H1 (cell line): Measurements from ENCODE around the gene COX19. TPM values are rescaled to one million over a fixed set of nuclear protein-coding genes. Genes with fewer than 3 reads are reported as not detected.

Experiments used
- CTCF ChIA-PET: fragments of 300-600 bp; sonication (Branson Sonifier 250); formaldehyde crosslinking; loops from one replicate; lab custom pipeline; 2021; ENCODE audit not compliant: partially characterized antibody; lab: Charles Lee
- POLR2A ChIA-PET: fragments of 300-600 bp; sonication (Branson Sonifier 250); formaldehyde crosslinking; loops from one replicate; lab custom pipeline; 2021; ENCODE audit warnings: inconsistent platforms; ENCODE audit not compliant: partially characterized antibody; lab: Charles Lee
- DNase-seq, 2 experiments: peaks; one replicate each; pipeline versions ENCODE4 v3.0.0 to v3.0.0-alpha.2; 2010 to 2022; ENCODE audit warnings: low spot score in 2 of 2, low read depth in 1 of 2, mixed read lengths in 1 of 2
- FAIRE-seq: peaks from 2 replicates; lab custom pipeline; 2011; peaks lifted over from hg19 to GRCh38; lab: Jason Lieb, UNC
- H2AFZ ChIP-seq: 2 replicates; pipeline ENCODE4 v1.8.1; 2012; ENCODE audit warnings: low read length, inconsistent platforms
- H2AK5ac ChIP-seq: 2 replicates; pipeline ENCODE4 v1.6.1; 2013; ENCODE audit warnings: low read depth, low read length
- H2BK120ac ChIP-seq: replicated peaks from 2 replicates; pipeline ENCODE3; 2013; ENCODE audit warnings: low read depth, low read length, inconsistent platforms
- H2BK12ac ChIP-seq: 2 replicates; pipeline ENCODE4 v1.6.1; 2013; ENCODE audit warnings: low read depth, low read length
- H2BK15ac ChIP-seq: 2 replicates; pipeline ENCODE4 v1.6.1; 2013; ENCODE audit warnings: low read length
- H2BK20ac ChIP-seq: 2 replicates; pipeline ENCODE4 v1.6.1; 2013; ENCODE audit warnings: low read length
- H2BK5ac ChIP-seq: 2 replicates; pipeline ENCODE4 v1.6.1; 2013; ENCODE audit warnings: low read depth, low read length
- H3K14ac ChIP-seq: 2 replicates; pipeline ENCODE4 v1.6.1; 2013; ENCODE audit warnings: inconsistent platforms; ENCODE audit not compliant: insufficient read length
- H3K18ac ChIP-seq: 2 replicates; pipeline ENCODE4 v1.6.1; 2013; ENCODE audit warnings: low read length; ENCODE audit errors: extremely low read depth
- H3K23ac ChIP-seq: 2 replicates; pipeline ENCODE4 v1.6.1; 2013; ENCODE audit warnings: inconsistent platforms; ENCODE audit not compliant: insufficient read length
- H3K23me2 ChIP-seq: 2 replicates; pipeline ENCODE4 v1.6.1; 2013; ENCODE audit warnings: low read depth, low read length
- H3K27ac ChIP-seq: 2 replicates; pipeline ENCODE4 v1.6.1; 2011; ENCODE audit warnings: low read depth, low read length, inconsistent platforms
- H3K27me3 ChIP-seq, 4 experiments: replicated peaks in 1 of 4; 1 replicate in 1 of 4; 2 replicates in 3 of 4; pipeline versions ENCODE4 v1.6.1 to v1.8.1; 2011 to 2013; ENCODE audit warnings: low read length in 3 of 4, mild to moderate bottlenecking in 3 of 4, inconsistent platforms in 2 of 4, mixed read lengths in 2 of 4, moderate library complexity in 1 of 4; ENCODE audit not compliant: control insufficient read depth in 3 of 4, insufficient read depth in 3 of 4; ENCODE audit errors: extremely low read depth in 1 of 4
- H3K36me3 ChIP-seq, 4 experiments: 2 replicates each; pipeline versions ENCODE4 v1.6.1 to v1.8.1; 2011 to 2013; ENCODE audit warnings: mild to moderate bottlenecking in 4 of 4, low read length in 3 of 4, moderate library complexity in 2 of 4, control low read depth in 1 of 4, inconsistent platforms in 1 of 4; ENCODE audit not compliant: insufficient read depth in 4 of 4, control insufficient read depth in 2 of 4
- H3K4ac ChIP-seq: replicated peaks from 2 replicates; pipeline ENCODE3; 2013; ENCODE audit warnings: low read length, low read depth, mixed read lengths, inconsistent platforms; ENCODE audit not compliant: insufficient read length
- H3K4me1 ChIP-seq, 4 experiments: replicated peaks in 1 of 4; 1 replicate in 1 of 4; 2 replicates in 3 of 4; pipeline versions ENCODE4 v1.6.1 to v1.8.1; 2011 to 2013; ENCODE audit warnings: low read length in 3 of 4, inconsistent platforms in 2 of 4, mixed read lengths in 1 of 4; ENCODE audit not compliant: insufficient read depth in 4 of 4, control insufficient read depth in 3 of 4
- H3K4me2 ChIP-seq, 2 experiments: 2 replicates each; pipeline versions ENCODE4 v1.6.1 to v1.8.1; 2011 to 2013; ENCODE audit warnings: low read depth in 2 of 2, low read length in 2 of 2, control low read depth in 1 of 2, inconsistent platforms in 1 of 2, mild to moderate bottlenecking in 1 of 2; ENCODE audit not compliant: insufficient read depth in 1 of 2
- H3K4me3 ChIP-seq, 4 experiments: fragments of 200-600, 300-600 bp in 1 of 4; sonication (generic), shearing (Covaris generic), sonication (Bioruptor Twin) in 1 of 4; 2 replicates each; pipeline versions ENCODE4 v1.5.1 to v1.8.1; 2011 to 2016; ENCODE audit warnings: low read length in 4 of 4, low read depth in 3 of 4, control low read depth in 2 of 4, inconsistent platforms in 2 of 4, mild to moderate bottlenecking in 2 of 4, mixed read lengths in 1 of 4, moderate library complexity in 1 of 4; ENCODE audit not compliant: insufficient read depth in 2 of 4; ENCODE audit errors: extremely low read depth in 1 of 4
- H3K56ac ChIP-seq: replicated peaks from 2 replicates; pipeline ENCODE3; 2013; ENCODE audit warnings: low read depth, mild to moderate bottlenecking, mixed read lengths, low read length, inconsistent platforms; ENCODE audit not compliant: insufficient read length
- H3K79me1 ChIP-seq: 2 replicates; pipeline ENCODE4 v1.6.1; 2013; ENCODE audit warnings: low read depth, low read length, control low read depth
- H3K79me2 ChIP-seq, 2 experiments: 2 replicates each; pipeline versions ENCODE4 v1.6.1 to v1.8.1; 2012 to 2013; ENCODE audit warnings: low read length in 2 of 2, mild to moderate bottlenecking in 2 of 2, inconsistent platforms in 1 of 2; ENCODE audit not compliant: insufficient read depth in 2 of 2, control insufficient read depth in 1 of 2
- H3K9ac ChIP-seq, 4 experiments: replicated peaks in 1 of 4; 1 replicate in 1 of 4; 2 replicates in 3 of 4; pipeline versions ENCODE4 v1.6.1 to v1.8.1; 2011 to 2013; ENCODE audit warnings: low read depth in 3 of 4, low read length in 3 of 4, control low read depth in 2 of 4, mild to moderate bottlenecking in 2 of 4, moderate library complexity in 2 of 4, inconsistent platforms in 1 of 4; ENCODE audit errors: extremely low read depth in 1 of 4
- H3K9me3 ChIP-seq, 2 experiments: 2 replicates each; pipeline versions ENCODE4 v1.6.1 to v1.8.1; 2012 to 2013; ENCODE audit warnings: mild to moderate bottlenecking in 2 of 2, moderate library complexity in 2 of 2, control low read depth in 1 of 2, inconsistent platforms in 1 of 2, low read depth in 1 of 2, low read length in 1 of 2, mixed read lengths in 1 of 2; ENCODE audit not compliant: insufficient read depth in 2 of 2
- H4K20me1 ChIP-seq, 2 experiments: replicated peaks in 1 of 2; 2 replicates each; pipeline versions ENCODE3 to v1.8.1; 2011 to 2013; ENCODE audit warnings: inconsistent platforms in 2 of 2, low read length in 2 of 2, mild to moderate bottlenecking in 1 of 2; ENCODE audit not compliant: insufficient read depth in 2 of 2, control insufficient read depth in 1 of 2
- H4K5ac ChIP-seq: 2 replicates; pipeline ENCODE4 v1.6.1; 2013; ENCODE audit warnings: low read length, low read depth, mixed read lengths, inconsistent platforms; ENCODE audit not compliant: insufficient read length
- H4K8ac ChIP-seq: 2 replicates; pipeline ENCODE4 v1.8.0; 2013; ENCODE audit warnings: mild to moderate bottlenecking, moderate library complexity, low read length, inconsistent platforms; ENCODE audit not compliant: insufficient read depth; ENCODE audit errors: extremely low read depth
- H4K91ac ChIP-seq: replicated peaks from 2 replicates; pipeline ENCODE3; 2013; ENCODE audit warnings: low read length, mixed read lengths, inconsistent platforms; ENCODE audit not compliant: insufficient read length
- ASH2L ChIP-seq: fragments of 200-600, 300-600 bp; sonication (generic); IDR thresholded peaks from one replicate; pipeline ENCODE4 v1.7.1; 2017; ENCODE audit warnings: low read length
- BRCA1 ChIP-seq: IDR thresholded peaks from 2 replicates; pipeline ENCODE4 v1.6.1; 2012; ENCODE audit warnings: low read depth, low read length, improper control_type of control experiment
- CTCF ChIP-seq, 3 experiments: IDR thresholded peaks; 1 replicate in 2 of 3; 2 replicates in 1 of 3; pipeline versions ENCODE4 v1.5.1 to v1.6.1; 2011; ENCODE audit warnings: low read length in 3 of 3, mild to moderate bottlenecking in 3 of 3, inconsistent platforms in 2 of 3, low read depth in 1 of 3, moderate library complexity in 1 of 3; ENCODE audit not compliant: insufficient read depth in 1 of 3; ENCODE audit errors: control extremely low read depth in 1 of 3
- HDAC6 ChIP-seq: IDR thresholded peaks from one replicate; pipeline ENCODE4 v1.7.1; 2012; ENCODE audit warnings: low read depth, mild to moderate bottlenecking, inconsistent platforms, low read length, moderate library complexity
- MAX ChIP-seq: IDR thresholded peaks from 2 replicates; pipeline ENCODE4 v1.6.1; 2012; ENCODE audit warnings: inconsistent platforms
- POU5F1 ChIP-seq: IDR thresholded peaks from 2 replicates; pipeline ENCODE4 v1.6.1; 2011; ENCODE audit warnings: low read depth, mild to moderate bottlenecking, low read length, moderate library complexity
- RAD21 ChIP-seq, 2 experiments: IDR thresholded peaks in 1 of 2; conservative IDR thresholded peaks in 1 of 2; 2 replicates each; pipeline ENCODE4 v1.6.1; 2011; ENCODE audit warnings: low read depth in 2 of 2, low read length in 2 of 2, improper control_type of control experiment in 1 of 2, inconsistent platforms in 1 of 2, mild to moderate bottlenecking in 1 of 2, moderate library complexity in 1 of 2
- SIX5 ChIP-seq: IDR thresholded peaks from 2 replicates; pipeline ENCODE4 v1.6.1; 2011; ENCODE audit warnings: mild to moderate bottlenecking, low read depth, low read length
- TAF1 ChIP-seq: IDR thresholded peaks from 2 replicates; pipeline ENCODE4 v1.6.1; 2011; ENCODE audit warnings: mild to moderate bottlenecking, low read depth, low read length
- WGBS, 2 experiments: shearing (Covaris generic) in 1 of 2; methylation state at CpG; one replicate each; pipeline versions ENCODE4 v1.1.6 to v1.1.7; 2013 to 2015; ENCODE audit warnings: low lambda C conversion rate in 2 of 2, mixed read lengths in 2 of 2, inconsistent platforms in 1 of 2, low coverage in 1 of 2, missing lambda C conversion rate in 1 of 2; ENCODE audit not compliant: insufficient replicate concordance in 2 of 2, insufficient coverage in 1 of 2, insufficient read length in 1 of 2; ENCODE audit errors: extremely low coverage in 1 of 2, missing lambda C conversion rate in 1 of 2; 5-methylcytosine and 5-hydroxymethylcytosine counted together
- polyA plus RNA-seq, 7 experiments: library from polyadenylated mRNA; depleted of rRNA in 3 of 7; stranded (reverse) in 5 of 7; unstranded in 2 of 7; fragments of >200 nt in 5 of 7; fragments of 200-250 nt in 2 of 7; gene quantifications; 1 replicate in 5 of 7; 2 replicates in 1 of 7; 4 replicates in 1 of 7; pipeline versions ENCODE4 v1.2.1 to v1.2.3, GENCODE V29; 2011 to 2013; ENCODE audit warnings: missing spikeins in 2 of 7, mixed read lengths in 2 of 7
- total RNA-seq: library from RNA; stranded (reverse); fragmentation: NEBNext Ultra II Directional; extraction: Animal tissue kit (Norgen Biotek cat#: 25700); gene quantifications from 2 replicates; pipeline ENCODE4 v1.2.1, GENCODE V29; 2021

The COX19 gene
- total and polyA plus RNA-seq, 2 of the 8 experiments (the other 6 are each of a cell fraction or from before 2014, with no cell fraction given) = 3.9 to 7.9 TPM

GRCh38 chr7:966291-967069, 8.9 kb downstream of the COX19 start:
- H3K79me2 ChIP-seq = peaks cover 0 to 7% of the 10 kb centered on the region in 2 experiments; a peak in 1 of 4 replicates
- H3K4me1 ChIP-seq = peaks cover 0 to 9% (median under 1%) of the 10 kb centered on the region in 4 experiments; a peak in 3 of 7 replicates
- peaks cover 2 to 30% (median 16%) of the 10 kb centered on the region in 4 experiments; a peak in 7 of 8 replicates for H3K36me3 ChIP-seq
- no peak overlapping the region for H2BK5ac ChIP-seq
- no peak overlapping the region for H3K4me3 ChIP-seq
- ChIA-PET CTCF (interaction anchor here (0.6 to 4.6 kb wide), 14 partner anchors 9 to 1754 kb away, joined by 3 to 37 read pairs (median 4); partner anchors contain the start of genes COX19 and CYP2W1), POLR2A (interaction anchor here (0.8 to 2.1 kb wide), 7 partner anchors 9 to 69 kb away, joined by 3 to 10 read pairs (median 3); partner anchors contain the start of genes ADAP1 and COX19)
- H3K4ac ChIP-seq = no peak overlapping the region
- FAIRE-seq (no peak), DNase-seq (no peak)
- no peaks in the 10 kb centered on the region; the same call in 1 of the 2 replicates for H3K79me1 ChIP-seq
- H3K14ac ChIP-seq = no peak overlapping the region
- no peak overlapping the region for H2BK120ac ChIP-seq
- no peak overlapping the region for H4K5ac ChIP-seq
- H2BK15ac ChIP-seq = no peak overlapping the region
- H3K23me2 ChIP-seq = no peaks in the 10 kb centered on the region
- no peak overlapping the region for H4K8ac ChIP-seq
- no peak overlapping the region for H3K4me2 ChIP-seq
- H2AFZ ChIP-seq = no peak overlapping the region
- no peak overlapping the region for H3K18ac ChIP-seq
- no peak overlapping the region for H3K27ac ChIP-seq
- no peak overlapping the region for H2AK5ac ChIP-seq
- H3K56ac ChIP-seq = no peak overlapping the region
- no peaks in the 10 kb centered on the region; a peak in 1 of 4 replicates for H3K9me3 ChIP-seq
- no peak overlapping the region for H2BK12ac ChIP-seq
- no peaks in the 10 kb centered on the region for H3K27me3 ChIP-seq
- 94% methylated on average over 22 of the region's 22 CpGs; no CpG with 5 or more reads in 1 of the 2 experiments for WGBS, 2 experiments
- H4K91ac ChIP-seq = no peak overlapping the region
- no peak overlapping the region for H3K9ac ChIP-seq
- no peak overlapping the region for H3K23ac ChIP-seq
- H2BK20ac ChIP-seq = no peak overlapping the region
- H4K20me1 ChIP-seq = peaks cover 4 to 17% of the 10 kb centered on the region in 2 experiments
- TF ChIP-seq TAF1 = no peak
- no peak for TF ChIP-seq MAX
- no peak for TF ChIP-seq HDAC6
- no peak for TF ChIP-seq ASH2L
- no peak for TF ChIP-seq SIX5
- TF ChIP-seq BRCA1 = no peak
- no peak for TF ChIP-seq POU5F1
- no peak for TF ChIP-seq CTCF (IDR thresholded peaks at IDR 0.05; ENCODE audit: control extremely low read depth in 1 of 3, insufficient read depth in 1 of 3, low read depth in 1 of 3, low read length in 3 of 3)
- TF ChIP-seq RAD21 (IDR thresholded peaks at IDR 0.05 in 1 of 2, conservative IDR thresholded peaks at IDR 0.05 in 1 of 2; ENCODE audit: low read depth in 2 of 2, low read length in 2 of 2) = no peak
